IMR-90 (cell line): ENCODE results near the gene COL18A1. TPM values are rescaled to one million over a fixed set of nuclear protein-coding genes. Genes with fewer than 3 reads are reported as not detected.

Source experiments
- ATAC-seq: fragments of 200-7000 bp; cut with Tn5 transposase; 2 replicates; pipeline ENCODE4 v1.9.1; 2020; ENCODE audit warnings: low read depth, mild to moderate bottlenecking, moderate library complexity
- BruUV-seq: library from RNA; stranded (reverse); fragments of 400-500 nt; replicated peaks from 2 replicates; lab custom pipeline; 2021; lab: Mats Ljungman, UMichigan
- CTCF ChIA-PET: fragments of 300-600 bp; formaldehyde crosslinking; extraction: SDS; loops from one replicate; lab custom pipeline; 2021; ENCODE audit warnings: antibody characterized with exemption; lab: Yijun Ruan, JAX
- POLR2A ChIA-PET: fragments of 300-600 bp; sonication (Branson Sonifier 250); formaldehyde crosslinking; loops from one replicate; lab custom pipeline; 2022; ENCODE audit warnings: antibody characterized with exemption; ENCODE audit not compliant: unreplicated experiment; lab: Charles Lee
- DNase-seq: peaks from one replicate; pipeline ENCODE4 v3.0.0; 2013
- H2AFZ ChIP-seq: replicated peaks from 2 replicates; pipeline ENCODE3; 2013; ENCODE audit warnings: low read length, mild to moderate bottlenecking; ENCODE audit not compliant: poor library complexity
- H2AK5ac ChIP-seq: 2 replicates; pipeline ENCODE4 v1.6.1; 2013; ENCODE audit warnings: low read depth, low read length, inconsistent platforms
- H2AK9ac ChIP-seq: replicated peaks from 2 replicates; pipeline ENCODE3; 2013; ENCODE audit warnings: mild to moderate bottlenecking, low read depth, low read length, moderate library complexity; ENCODE audit not compliant: poor library complexity
- H2BK120ac ChIP-seq: 2 replicates; pipeline ENCODE4 v1.6.1; 2013; ENCODE audit warnings: low read depth, low read length, inconsistent platforms
- H2BK15ac ChIP-seq: 3 replicates; pipeline ENCODE4 v1.6.1; 2013; ENCODE audit warnings: low read depth, low read length, inconsistent platforms
- H2BK20ac ChIP-seq: 2 replicates; pipeline ENCODE4 v1.6.1; 2013; ENCODE audit warnings: low read depth, mild to moderate bottlenecking, inconsistent platforms, low read length, moderate library complexity
- H2BK5ac ChIP-seq: 2 replicates; pipeline ENCODE4 v1.6.1; 2013; ENCODE audit warnings: mild to moderate bottlenecking, low read depth, low read length, inconsistent platforms; ENCODE audit not compliant: poor library complexity, severe bottlenecking
- H3K14ac ChIP-seq: replicated peaks from 2 replicates; pipeline ENCODE4 v1.6.1; 2013; ENCODE audit warnings: low read depth, low read length, inconsistent platforms
- H3K18ac ChIP-seq: 2 replicates; pipeline ENCODE4 v1.6.1; 2013; ENCODE audit warnings: low read depth, low read length, control low read depth
- H3K23ac ChIP-seq: 2 replicates; pipeline ENCODE4 v1.6.1; 2013; ENCODE audit warnings: low read depth, low read length, inconsistent platforms
- H3K27ac ChIP-seq: 2 replicates; pipeline ENCODE4 v1.5.1; 2013; ENCODE audit warnings: mild to moderate bottlenecking, control low read depth, low read length; ENCODE audit not compliant: insufficient read depth
- H3K27me3 ChIP-seq: 2 replicates; pipeline ENCODE4 v1.6.1; 2013; ENCODE audit warnings: low read length; ENCODE audit not compliant: control insufficient read depth, insufficient read depth
- H3K36me3 ChIP-seq: 2 replicates; pipeline ENCODE4 v1.6.1; 2013; ENCODE audit warnings: low read length, mixed read lengths; ENCODE audit not compliant: control insufficient read depth, insufficient read depth
- H3K4ac ChIP-seq: 2 replicates; pipeline ENCODE4 v1.6.1; 2013; ENCODE audit warnings: low read depth, low read length, inconsistent platforms
- H3K4me1 ChIP-seq: 2 replicates; pipeline ENCODE4 v1.6.1; 2013; ENCODE audit warnings: low read length, mixed read lengths; ENCODE audit not compliant: control insufficient read depth, insufficient read depth
- H3K4me2 ChIP-seq: 2 replicates; pipeline ENCODE4 v1.6.1; 2013; ENCODE audit warnings: low read depth, mild to moderate bottlenecking, control low read depth, low read length, moderate library complexity
- H3K4me3 ChIP-seq: 2 replicates; pipeline ENCODE4 v1.5.1; 2013; ENCODE audit warnings: low read depth, mild to moderate bottlenecking, control low read depth, low read length, moderate library complexity; ENCODE audit not compliant: insufficient read depth
- H3K56ac ChIP-seq: 2 replicates; pipeline ENCODE4 v1.6.1; 2013; ENCODE audit warnings: low read length, inconsistent platforms; ENCODE audit not compliant: insufficient read depth; ENCODE audit errors: extremely low read depth
- H3K79me1 ChIP-seq, 2 experiments: 2 replicates each; pipeline ENCODE4 v1.6.1; 2013; ENCODE audit warnings: low read length in 2 of 2, inconsistent platforms in 1 of 2, low read depth in 1 of 2
- H3K9ac ChIP-seq: 2 replicates; pipeline ENCODE4 v1.6.1; 2013; ENCODE audit warnings: low read depth, low read length, control low read depth
- H3K9me1 ChIP-seq: 2 replicates; pipeline ENCODE4 v1.6.1; 2013; ENCODE audit warnings: low read length, inconsistent platforms; ENCODE audit not compliant: insufficient read depth
- H3K9me3 ChIP-seq: 2 replicates; pipeline ENCODE4 v1.6.1; 2013; ENCODE audit warnings: low read length; ENCODE audit not compliant: control insufficient read depth, insufficient read depth
- H4K20me1 ChIP-seq: 2 replicates; pipeline ENCODE4 v1.6.1; 2013; ENCODE audit warnings: low read length, inconsistent platforms; ENCODE audit not compliant: insufficient read depth
- H4K5ac ChIP-seq: 2 replicates; pipeline ENCODE4 v1.6.1; 2013; ENCODE audit warnings: mild to moderate bottlenecking, low read depth, low read length, control low read depth
- H4K8ac ChIP-seq, 2 experiments: 2 replicates each; pipeline ENCODE4 v1.6.1; 2013; ENCODE audit warnings: low read depth in 2 of 2, low read length in 2 of 2, control low read depth in 1 of 2, inconsistent platforms in 1 of 2
- H4K91ac ChIP-seq: 2 replicates; pipeline ENCODE4 v1.6.1; 2013; ENCODE audit warnings: low read depth, low read length, inconsistent platforms; ENCODE audit not compliant: insufficient read depth
- MXI1 ChIP-seq: IDR thresholded peaks from 2 replicates; pipeline ENCODE4 v1.6.1; 2012; ENCODE audit warnings: low read depth, mild to moderate bottlenecking, low read length, moderate library complexity, borderline replicate concordance
- NFE2L2 ChIP-seq: fragments of 150-350 bp; IDR thresholded peaks from 2 replicates; pipeline ENCODE4 v1.6.1; 2016; ENCODE audit warnings: low read depth, mild to moderate bottlenecking, low read length
- RCOR1 ChIP-seq: IDR thresholded peaks from 2 replicates; pipeline ENCODE4 v1.6.1; 2012; ENCODE audit warnings: mild to moderate bottlenecking, low read length, improper control_type of control experiment; ENCODE audit not compliant: insufficient replicate concordance
- RFX5 ChIP-seq: IDR thresholded peaks from 2 replicates; pipeline ENCODE4 v1.8.0; 2012; ENCODE audit warnings: low read depth, mild to moderate bottlenecking, low read length, moderate library complexity
- SMC3 ChIP-seq: fragments of 150-350 bp; IDR thresholded peaks from 2 replicates; pipeline ENCODE4 v1.6.1; 2016; ENCODE audit warnings: low read depth, mild to moderate bottlenecking, antibody characterized with exemption, low read length, moderate library complexity
- WGBS, 2 experiments: methylation state at CpG; one replicate each; pipeline versions ENCODE4 v1.1.5 to v1.1.7; 2013; ENCODE audit warnings: missing lambda C conversion rate in 2 of 2; ENCODE audit not compliant: insufficient read length in 1 of 2; ENCODE audit errors: extremely low coverage in 2 of 2; 5-methylcytosine and 5-hydroxymethylcytosine counted together
- dilution Hi-C: fragments of 300-500 bp; cut with HindIII; formaldehyde crosslinking; loops from one replicate; pipeline ENCODE4 v1.14.3; 2018; ENCODE audit warnings: low sequenced_read_pairs; ENCODE audit not compliant: unreplicated experiment
- in situ Hi-C: fragments of 300-500 bp; cut with MboI; formaldehyde crosslinking; loops from 3 replicates; pipeline ENCODE4 v1.14.3; 2019; ENCODE audit warnings: low sequenced_read_pairs, inconsistent platforms, mixed read lengths
- intact Hi-C: fragments of 100-400 bp; cut with micrococcal nuclease; formaldehyde crosslinking; loops from 2 replicates; pipeline ENCODE4 v1.10.0; 2022
- polyA plus RNA-seq, 3 experiments: library from polyadenylated mRNA; depleted of rRNA; stranded (reverse); fragments of >200 nt; gene quantifications; 2 replicates each; pipeline ENCODE4 v1.2.3, GENCODE V29; 2012; ENCODE audit warnings: low replicate concordance in 1 of 3
- total RNA-seq: library from RNA; depleted of rRNA; stranded (reverse); fragments of >200 nt; gene quantifications from 2 replicates; pipeline ENCODE4 v1.2.3, GENCODE V29; 2012
- TF ChIP-seq, protein P1 (sequence below): fragments of 150-350 bp; IDR thresholded peaks from 2 replicates; pipeline ENCODE4 v1.6.1; 2017; ENCODE audit warnings: mild to moderate bottlenecking, antibody characterized with exemption, low read length, low read depth

The COL18A1 gene
- total and polyA plus RNA-seq, 2 of the 4 experiments (the other 2 are of a cell fraction) = 4.3 to 46.7 TPM

DNA sequence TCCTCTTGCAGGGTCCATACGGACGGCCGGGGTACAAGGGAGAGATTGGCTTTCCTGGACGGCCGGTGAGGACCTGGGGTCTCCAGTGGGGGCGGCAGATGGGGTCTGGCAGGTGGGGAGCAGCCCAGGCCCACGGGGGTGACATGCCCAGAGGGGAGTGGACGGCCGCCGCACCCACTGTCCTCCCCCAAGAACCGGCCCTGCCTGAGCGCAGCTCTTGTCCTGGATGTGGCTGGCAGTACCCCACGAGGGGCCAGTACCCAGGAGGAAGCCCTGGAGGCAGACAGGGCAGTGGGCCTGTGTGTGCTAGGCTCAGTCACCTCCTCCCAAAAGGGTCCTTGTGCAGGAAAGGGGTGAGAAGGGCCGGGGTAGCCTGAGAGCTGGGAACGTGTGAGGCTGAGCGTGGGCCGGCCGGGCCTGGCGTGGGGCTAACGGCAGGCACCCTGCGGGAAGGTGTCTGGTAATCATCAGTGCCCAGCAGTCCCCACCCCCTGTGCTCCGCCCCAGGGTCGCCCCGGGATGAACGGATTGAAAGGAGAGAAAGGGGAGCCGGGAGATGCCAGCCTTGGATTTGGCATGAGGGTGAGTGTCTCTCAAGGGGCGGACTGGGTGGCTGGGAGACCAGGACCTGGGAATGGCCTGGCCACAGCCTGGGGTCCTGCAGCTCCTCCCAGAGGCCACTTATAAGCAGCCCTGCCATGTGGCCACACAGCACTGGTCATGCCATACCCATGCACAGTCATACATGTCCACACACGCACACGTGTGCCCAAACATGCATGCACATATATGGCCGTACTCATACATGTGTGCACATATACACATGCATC lies 90.1 kb downstream of the COL18A1 start:
- no peak overlapping the region for H3K4ac ChIP-seq
- WGBS, 2 experiments = 92% methylated on average over 20 of the region's 30 CpGs; no CpG with 5 or more reads in 1 of the 2 experiments
- BruUV-seq = no TSS peak
- no peak overlapping the region for H3K4me2 ChIP-seq
- TF ChIP-seq NFE2L2 = no peak
- no peak for TF ChIP-seq RCOR1
- no peak for TF ChIP-seq SMC3
- no peak for TF ChIP-seq MXI1
- TF ChIP-seq, protein P1, sequence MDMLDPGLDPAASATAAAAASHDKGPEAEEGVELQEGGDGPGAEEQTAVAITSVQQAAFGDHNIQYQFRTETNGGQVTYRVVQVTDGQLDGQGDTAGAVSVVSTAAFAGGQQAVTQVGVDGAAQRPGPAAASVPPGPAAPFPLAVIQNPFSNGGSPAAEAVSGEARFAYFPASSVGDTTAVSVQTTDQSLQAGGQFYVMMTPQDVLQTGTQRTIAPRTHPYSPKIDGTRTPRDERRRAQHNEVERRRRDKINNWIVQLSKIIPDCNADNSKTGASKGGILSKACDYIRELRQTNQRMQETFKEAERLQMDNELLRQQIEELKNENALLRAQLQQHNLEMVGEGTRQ = no peak
- TF ChIP-seq RFX5 = no peak
- no peak overlapping the region for H2BK5ac ChIP-seq
- DNase-seq (no peak), ATAC-seq (no peak)
- no peak overlapping the region for H3K14ac ChIP-seq
- no peak overlapping the region for H3K18ac ChIP-seq
- in situ Hi-C loops (no loop called here), intact Hi-C loops (no loop called here), dilution Hi-C loops (no loop called here)
- peaks cover 0 to 6% of the 10 kb centered on the region in 2 experiments; a peak in 1 of 4 replicates for H3K79me1 ChIP-seq
- H3K9me3 ChIP-seq = no peaks in the 10 kb centered on the region
- no peak overlapping the region for H2AK5ac ChIP-seq
- no peak overlapping the region for H3K23ac ChIP-seq
- no peak overlapping the region for H4K5ac ChIP-seq
- no peaks in the 10 kb centered on the region; the same call in 1 of the 2 replicates for H4K20me1 ChIP-seq
- no peak overlapping the region for H3K27ac ChIP-seq
- POLR2A ChIA-PET = no interaction called here
- no peak overlapping the region for H4K8ac ChIP-seq
- no peak overlapping the region for H2BK120ac ChIP-seq
- H3K9me1 ChIP-seq = peaks cover 6% of the 10 kb centered on the region
- no peak overlapping the region for H3K4me3 ChIP-seq
- no peak overlapping the region for H2AK9ac ChIP-seq
- no peak overlapping the region for H3K9ac ChIP-seq
- CTCF ChIA-PET = no interaction called here
- no peak overlapping the region for H4K91ac ChIP-seq
- no peak overlapping the region for H2AFZ ChIP-seq
- H2BK20ac ChIP-seq = no peak overlapping the region
- H3K27me3 ChIP-seq = no peaks in the 10 kb centered on the region
- no peak overlapping the region for H2BK15ac ChIP-seq
- no peak overlapping the region for H3K56ac ChIP-seq
- H3K4me1 ChIP-seq = no peaks in the 10 kb centered on the region
- peaks cover 79% of the 10 kb centered on the region for H3K36me3 ChIP-seq
